Liver (tissue), 9 donors: ENCODE results near the gene RASGRF2. TPM values are rescaled to one million over a fixed set of nuclear protein-coding genes. Genes with fewer than 3 reads are reported as not detected.

ENCODE experiments used
- DNase-seq: peaks from one replicate; pipeline ENCODE4 v3.0.0-alpha.2; 2017; ENCODE audit warnings: low spot score
- H3K27ac ChIP-seq, 2 donors: one replicate each; pipeline ENCODE4 v1.7.0; 2013; ENCODE audit warnings: inconsistent platforms in 2 of 2, low read length in 2 of 2, control low read depth in 1 of 2, low read depth in 1 of 2, mild to moderate bottlenecking in 1 of 2
- H3K27me3 ChIP-seq, 4 donors: one replicate each; pipeline versions ENCODE4 v1.6.1 to v1.7.0; 2013; ENCODE audit warnings: low read length in 3 of 4, inconsistent platforms in 1 of 4, mild to moderate bottlenecking in 1 of 4, moderate library complexity in 1 of 4; ENCODE audit not compliant: control insufficient read depth in 4 of 4, insufficient read depth in 4 of 4
- H3K36me3 ChIP-seq, 4 donors: one replicate each; pipeline versions ENCODE4 v1.6.1 to v1.7.0; 2013; ENCODE audit warnings: low read length in 3 of 4, mild to moderate bottlenecking in 3 of 4, low read depth in 1 of 4, moderate library complexity in 1 of 4; ENCODE audit not compliant: control insufficient read depth in 4 of 4, insufficient read depth in 3 of 4
- H3K4me1 ChIP-seq, 4 donors: one replicate each; pipeline versions ENCODE4 v1.6.1 to v1.7.0; 2013; ENCODE audit warnings: low read length in 3 of 4, mild to moderate bottlenecking in 3 of 4, moderate library complexity in 1 of 4; ENCODE audit not compliant: control insufficient read depth in 4 of 4, insufficient read depth in 4 of 4
- H3K4me3 ChIP-seq, 3 donors: one replicate each; pipeline versions ENCODE4 v1.6.1 to v1.7.0; 2013; ENCODE audit warnings: low read length in 3 of 3, control low read depth in 1 of 3, low read depth in 1 of 3, mild to moderate bottlenecking in 1 of 3
- H3K9ac ChIP-seq, 2 donors: one replicate each; pipeline ENCODE4 v1.7.0; 2013; ENCODE audit warnings: low read length in 2 of 2, mild to moderate bottlenecking in 2 of 2, moderate library complexity in 2 of 2, control low read depth in 1 of 2, low read depth in 1 of 2
- H3K9me3 ChIP-seq, 4 donors: one replicate each; pipeline versions ENCODE4 v1.6.1 to v1.7.0; 2013; ENCODE audit warnings: low read length in 3 of 4; ENCODE audit not compliant: control insufficient read depth in 4 of 4
- ATF3 ChIP-seq: IDR thresholded peaks from 2 replicates; pipeline ENCODE4 v1.6.1; 2016; ENCODE audit warnings: antibody characterized with exemption
- CTCF ChIP-seq: fragments of 150-350 bp; IDR thresholded peaks from 2 replicates; pipeline ENCODE4 v1.5.1; 2017; ENCODE audit warnings: improper control_type of control experiment, low read depth, low read length; ENCODE audit not compliant: missing input control
- EGR1 ChIP-seq, 2 donors: IDR thresholded peaks; 2 replicates each; pipeline ENCODE4 v1.6.1; 2016 to 2018; ENCODE audit warnings: antibody characterized with exemption in 2 of 2, low read depth in 2 of 2
- FOXA1 ChIP-seq: IDR thresholded peaks from 2 replicates; pipeline ENCODE4 v1.6.1; 2016; ENCODE audit warnings: antibody characterized with exemption
- FOXA2 ChIP-seq: IDR thresholded peaks from 2 replicates; pipeline ENCODE4 v1.6.1; 2016; ENCODE audit warnings: antibody characterized with exemption
- GABPA ChIP-seq, 2 donors: IDR thresholded peaks in 1 of 2; conservative IDR thresholded peaks in 1 of 2; 2 replicates each; pipeline ENCODE4 v1.6.1; 2016; ENCODE audit warnings: antibody characterized with exemption in 2 of 2, mild to moderate bottlenecking in 1 of 2, moderate library complexity in 1 of 2
- HNF4A ChIP-seq, 2 donors: conservative IDR thresholded peaks; 2 replicates each; pipeline ENCODE4 v1.6.1; 2016; ENCODE audit warnings: antibody characterized with exemption in 2 of 2, mild to moderate bottlenecking in 2 of 2
- HNF4G ChIP-seq: IDR thresholded peaks from 2 replicates; pipeline ENCODE4 v1.6.1; 2016; ENCODE audit warnings: antibody characterized with exemption
- JUND ChIP-seq, 2 donors: IDR thresholded peaks; 2 replicates each; pipeline ENCODE4 v1.6.1; 2016; ENCODE audit warnings: antibody characterized with exemption in 2 of 2
- MAX ChIP-seq: IDR thresholded peaks from 2 replicates; pipeline ENCODE4 v1.6.1; 2016; ENCODE audit warnings: antibody characterized with exemption
- NR2F2 ChIP-seq: IDR thresholded peaks from 2 replicates; pipeline ENCODE4 v1.6.1; 2016; ENCODE audit warnings: antibody characterized with exemption
- RAD21 ChIP-seq, 2 donors: IDR thresholded peaks; 2 replicates each; pipeline ENCODE4 v1.6.1; 2016; ENCODE audit warnings: antibody characterized with exemption in 2 of 2, mild to moderate bottlenecking in 2 of 2
- REST ChIP-seq: IDR thresholded peaks from 2 replicates; pipeline ENCODE4 v1.6.1; 2016; ENCODE audit warnings: antibody characterized with exemption, mild to moderate bottlenecking
- RXRA ChIP-seq, 2 donors: IDR thresholded peaks; 2 replicates each; pipeline ENCODE4 v1.6.1; 2017 to 2018; ENCODE audit warnings: antibody characterized with exemption in 2 of 2, mild to moderate bottlenecking in 1 of 2
- SP1 ChIP-seq: IDR thresholded peaks from 2 replicates; pipeline ENCODE4 v1.6.1; 2018; ENCODE audit warnings: antibody characterized with exemption, mild to moderate bottlenecking
- TAF1 ChIP-seq: conservative IDR thresholded peaks from 2 replicates; pipeline ENCODE4 v1.6.1; 2016; ENCODE audit warnings: antibody characterized with exemption, mild to moderate bottlenecking
- YY1 ChIP-seq: IDR thresholded peaks from 2 replicates; pipeline ENCODE4 v1.6.1; 2016; ENCODE audit warnings: antibody characterized with exemption, mild to moderate bottlenecking
- ZBTB33 ChIP-seq: IDR thresholded peaks from 2 replicates; pipeline ENCODE4 v1.6.1; 2016; ENCODE audit warnings: antibody characterized with exemption
- WGBS: extraction: QIAGEN DNeasy Blood & Tissue Kit; methylation state at CpG from one replicate; pipeline ENCODE4 v1.1.7; 2013; 5-methylcytosine and 5-hydroxymethylcytosine counted together
- polyA plus RNA-seq, 2 donors: library from polyadenylated mRNA; stranded (reverse) in 1 of 2; unstranded in 1 of 2; fragments of 200-250 nt in 1 of 2; fragments of >200 nt in 1 of 2; fragmentation: Nextera tagmentation in 1 of 2; extraction: Ambion mirVana in 1 of 2; gene quantifications; one replicate each; pipeline versions ENCODE4 v1.2.1 to v1.2.3, GENCODE V29; 2013 to 2015
- total RNA-seq, 2 donors: library from RNA; depleted of rRNA; stranded (reverse); fragments of >200 nt; gene quantifications; one replicate each; pipeline ENCODE4 v1.2.3, GENCODE V29; 2014
- donor health status: healthy.
- donor health status: healthy.
- donor health status: healthy.
- donor health status: healthy.
- donor health status: healthy.

RASGRF2 gene
- total and polyA plus RNA-seq, 4 donors, result 0.12 to 3.3 (median 0.23) TPM

- Histone ChIP-seq H3K27me3 (no peaks in the 10 kb centered on the region), H3K9ac (no peak overlapping the region), H3K27ac (no peak overlapping the region), H3K36me3 (no peaks in the 10 kb centered on the region), H3K4me1 (peaks cover 0 to 8% (median 3%) of the 10 kb centered on the region in 4 donors), H3K4me3 (no peak overlapping the region), H3K9me3 (no peaks in the 10 kb centered on the region)
- 90% methylated on average over 7 of the region's 7 CpGs for WGBS
- DNase-seq, result no peak
- TF ChIP-seq HNF4G (no peak), FOXA2 (no peak), ATF3 (no peak), ZBTB33 (no peak), RXRA (IDR thresholded peaks at IDR 0.05) (no peak), JUND (IDR thresholded peaks at IDR 0.05) (no peak), HNF4A (conservative IDR thresholded peaks at IDR 0.05) (no peak), MAX (no peak), TAF1 (no peak), CTCF (no peak), NR2F2 (no peak), GABPA (IDR thresholded peaks at IDR 0.05 in 1 of 2, conservative IDR thresholded peaks at IDR 0.05 in 1 of 2) (no peak), EGR1 (IDR thresholded peaks at IDR 0.05; ENCODE audit: low read depth in 2 of 2) (no peak), SP1 (no peak), YY1 (no peak), REST (no peak), FOXA1 (no peak), RAD21 (IDR thresholded peaks at IDR 0.05) (no peak)
Observed at GRCh38 chr5:81234299-81234698, 274.1 kb downstream of the RASGRF2 start.
